ENCODE measurements around the gene ABLIM2. TPM values are rescaled to one million over a fixed set of nuclear protein-coding genes. Genes with fewer than 3 reads are reported as not detected.

ABLIM2 gene
- total RNA-seq, 2 donors from 2014 or later, result 5.7 to 11.2 TPM

DNA sequence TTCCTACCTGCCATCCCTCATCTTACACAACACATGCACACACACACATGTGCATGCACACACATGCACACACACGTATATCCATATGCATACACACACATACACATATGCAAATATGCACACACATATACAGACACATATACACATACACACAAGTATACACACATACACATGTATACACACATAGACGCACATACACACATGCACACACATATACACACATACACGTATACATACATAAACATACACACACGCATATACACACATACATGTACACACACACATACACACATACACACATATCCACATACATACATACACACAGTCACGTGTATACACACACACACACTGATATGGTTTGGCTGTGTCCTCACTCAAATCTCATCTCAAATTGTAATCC is 182.0 kb downstream of the ABLIM2 start:
- no peak for DNase-seq (ENCODE audit: low spot score)
- no peak for TF ChIP-seq CTCF (IDR thresholded peaks at IDR 0.05)
- H3K4me1 ChIP-seq, result peaks cover 0 to 15% of the 10 kb centered on the region in 2 donors
- no peaks in the 10 kb centered on the region for H3K36me3 ChIP-seq
- H3K9me3 ChIP-seq, result no peaks in the 10 kb centered on the region
- no peaks in the 10 kb centered on the region for H3K27me3 ChIP-seq
- H3K27ac ChIP-seq, result no peak overlapping the region
- H3K4me3 ChIP-seq, result no peak overlapping the region

GRCh38 chr4:7976025-7976424 is 182.6 kb downstream of the ABLIM2 start:
- TF ChIP-seq CTCF (IDR thresholded peaks at IDR 0.05), result no peak
- no peak for DNase-seq (ENCODE audit: low spot score)
- no peak overlapping the region for H3K4me3 ChIP-seq

DNA sequence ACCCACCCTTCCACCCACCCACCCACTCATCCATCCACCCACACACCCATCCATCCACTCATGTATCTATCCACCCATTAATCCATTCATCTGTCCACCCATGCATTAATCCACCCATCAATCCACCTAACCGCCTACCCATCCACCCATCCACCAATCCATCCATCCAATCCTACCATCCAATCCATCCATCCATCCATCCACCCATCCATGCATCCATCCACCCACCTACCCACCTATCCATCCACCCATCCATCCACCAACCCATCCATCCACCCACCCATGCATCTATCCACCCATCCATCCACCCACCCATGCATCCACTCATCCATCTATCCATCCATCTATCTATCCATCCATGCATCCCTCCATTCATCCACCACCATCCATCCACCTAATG is 184.2 kb downstream of the ABLIM2 start:
- H3K4me1 ChIP-seq, result peaks cover 0 to 34% of the 10 kb centered on the region in 2 donors
- no peak overlapping the region for H3K27ac ChIP-seq
- no peak for DNase-seq (ENCODE audit: low spot score)
- no peaks in the 10 kb centered on the region for H3K27me3 ChIP-seq
- H3K4me3 ChIP-seq, result no peak overlapping the region
- no peaks in the 10 kb centered on the region for H3K9me3 ChIP-seq
- no peak for TF ChIP-seq CTCF (IDR thresholded peaks at IDR 0.05)
- no peaks in the 10 kb centered on the region for H3K36me3 ChIP-seq

More at GRCh38 chr4:7976025-7976424, 182.6 kb downstream of the ABLIM2 start:
- Histone ChIP-seq H3K9me3 (no peaks in the 10 kb centered on the region), H3K27ac (no peak overlapping the region), H3K4me1 (peaks cover 0 to 19% of the 10 kb centered on the region in 2 donors), H3K36me3 (no peaks in the 10 kb centered on the region), H3K27me3 (no peaks in the 10 kb centered on the region)

GRCh38 chr4:7973545-7973981 is 185.1 kb downstream of the ABLIM2 start:
- peaks cover 0 to 35% of the 10 kb centered on the region in 2 donors for H3K4me1 ChIP-seq
- no peaks in the 10 kb centered on the region for H3K27me3 ChIP-seq
- no peak overlapping the region for H3K4me3 ChIP-seq
- H3K9me3 ChIP-seq, result no peaks in the 10 kb centered on the region
- TF ChIP-seq CTCF (IDR thresholded peaks at IDR 0.05), result no peak
- no peaks in the 10 kb centered on the region for H3K36me3 ChIP-seq
- H3K27ac ChIP-seq, result no peak overlapping the region
- DNase-seq (ENCODE audit: low spot score), result no peak

GRCh38 chr4:7971881-7972500 is 186.6 kb downstream of the ABLIM2 start:
- no peak for DNase-seq (ENCODE audit: low spot score)
- TF ChIP-seq CTCF (IDR thresholded peaks at IDR 0.05), result no peak
- H3K9me3 ChIP-seq, result no peaks in the 10 kb centered on the region
- H3K27me3 ChIP-seq, result no peaks in the 10 kb centered on the region
- peaks cover 0 to 42% of the 10 kb centered on the region in 2 donors for H3K4me1 ChIP-seq
- H3K4me3 ChIP-seq, result no peak overlapping the region
- no peak overlapping the region for H3K27ac ChIP-seq
- no peaks in the 10 kb centered on the region for H3K36me3 ChIP-seq

DNA sequence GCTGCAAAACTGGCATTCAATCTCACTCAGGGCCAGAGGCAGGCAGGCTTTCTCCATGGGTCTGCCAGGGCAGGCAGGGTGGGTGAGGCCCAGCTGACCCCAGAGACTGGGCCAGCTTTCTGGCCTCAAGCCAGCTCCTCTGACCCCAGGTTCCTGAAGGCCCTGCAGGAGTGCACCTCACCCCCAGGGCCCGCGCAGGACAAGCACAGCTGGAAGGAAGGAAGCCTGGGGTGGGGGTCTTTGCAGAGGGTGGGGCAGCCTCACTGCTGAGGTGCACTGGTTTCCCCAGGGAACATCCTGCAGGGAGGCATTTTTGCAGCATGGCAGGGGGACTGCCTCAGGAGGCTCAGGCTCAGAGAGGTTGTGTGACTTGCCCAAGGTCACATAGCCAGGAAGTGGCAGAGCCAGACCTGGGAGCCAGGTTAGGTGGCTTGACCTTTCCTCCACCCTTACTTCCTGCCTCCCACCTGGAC is 187.4 kb downstream of the ABLIM2 start:
- H3K27ac ChIP-seq, result peak overlapping the region in 1 of 2 donors; percentile 72
- no peak for DNase-seq (ENCODE audit: low spot score)
- no peak overlapping the region for H3K4me3 ChIP-seq

More for the DNA sequence above, 187.4 kb downstream of the ABLIM2 start:
- no peak for TF ChIP-seq CTCF (IDR thresholded peaks at IDR 0.05)
- Histone ChIP-seq H3K36me3 (no peaks in the 10 kb centered on the region), H3K9me3 (no peaks in the 10 kb centered on the region), H3K27me3 (no peaks in the 10 kb centered on the region), H3K4me1 (peaks cover 0 to 50% of the 10 kb centered on the region in 2 donors)
